HG03460 (cell line): ENCODE data around the gene PAK2.
"Not testable (repeated sequence)": the region's sequence is repeated elsewhere in the genome, so short reads cannot be mapped to it uniquely, and the experiment has no call there.

Experiments used
- ATAC-seq: cut with Tn5 transposase; IDR thresholded peaks from one replicate; pipeline ENCODE4 v1.9.1; 2021; ENCODE audit not compliant: unreplicated experiment

The PAK2 gene

GRCh38 chr3:196843435-196844110 lies 103.9 kb downstream of the PAK2 start:
- ATAC-seq, result no peak

DNA sequence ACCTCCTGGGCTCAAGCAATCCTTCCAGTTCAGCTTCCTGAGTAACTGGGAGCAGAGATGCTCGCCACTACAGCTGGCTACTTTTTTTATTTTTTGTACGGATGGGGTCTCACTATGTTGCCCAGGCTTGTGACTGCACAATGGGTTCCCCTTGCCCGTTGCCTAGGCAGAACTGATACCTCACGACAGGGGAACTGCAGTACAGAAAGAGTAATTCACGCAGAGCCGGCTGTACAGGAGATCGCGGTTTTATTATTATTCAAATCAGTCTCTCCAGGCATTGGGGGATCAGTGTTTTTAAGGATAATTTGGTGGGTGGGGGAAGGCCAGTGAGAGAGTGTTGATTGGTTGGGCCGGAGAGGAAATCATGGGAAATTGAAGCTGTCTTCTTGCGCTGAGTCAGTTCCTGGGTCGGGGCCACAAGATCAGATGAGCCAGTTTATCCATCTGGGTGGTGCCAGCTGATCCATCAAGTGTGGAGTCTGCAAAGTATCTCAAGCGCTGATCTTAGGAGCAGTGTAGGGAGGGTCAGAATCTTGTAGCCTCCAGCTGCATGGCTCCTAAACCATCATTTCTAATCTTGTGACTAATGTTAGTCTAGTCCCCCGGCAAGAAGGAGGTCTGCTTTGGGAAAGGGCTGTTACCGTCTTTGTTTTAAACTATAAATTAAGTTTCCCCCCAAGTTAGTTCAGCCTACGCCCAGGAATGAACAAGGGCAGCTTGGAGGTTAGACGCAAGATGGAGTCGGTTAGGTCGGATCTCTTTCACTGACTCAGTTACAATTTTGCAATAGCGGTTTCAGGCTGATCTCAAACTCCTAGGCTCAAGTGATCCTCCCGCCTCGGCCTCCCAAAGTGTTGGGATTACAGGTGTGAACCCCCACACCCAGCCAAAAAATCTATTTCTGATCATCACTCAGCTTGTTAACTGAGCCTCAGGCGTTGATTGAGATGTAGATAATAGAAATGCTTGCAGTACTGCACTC lies 104.9 kb downstream of the PAK2 start:
- ATAC-seq, result not testable (repeated sequence)

- not testable (repeated sequence) for ATAC-seq
Observed at GRCh38 chr3:196848375-196848774, 108.7 kb downstream of the PAK2 start.

DNA sequence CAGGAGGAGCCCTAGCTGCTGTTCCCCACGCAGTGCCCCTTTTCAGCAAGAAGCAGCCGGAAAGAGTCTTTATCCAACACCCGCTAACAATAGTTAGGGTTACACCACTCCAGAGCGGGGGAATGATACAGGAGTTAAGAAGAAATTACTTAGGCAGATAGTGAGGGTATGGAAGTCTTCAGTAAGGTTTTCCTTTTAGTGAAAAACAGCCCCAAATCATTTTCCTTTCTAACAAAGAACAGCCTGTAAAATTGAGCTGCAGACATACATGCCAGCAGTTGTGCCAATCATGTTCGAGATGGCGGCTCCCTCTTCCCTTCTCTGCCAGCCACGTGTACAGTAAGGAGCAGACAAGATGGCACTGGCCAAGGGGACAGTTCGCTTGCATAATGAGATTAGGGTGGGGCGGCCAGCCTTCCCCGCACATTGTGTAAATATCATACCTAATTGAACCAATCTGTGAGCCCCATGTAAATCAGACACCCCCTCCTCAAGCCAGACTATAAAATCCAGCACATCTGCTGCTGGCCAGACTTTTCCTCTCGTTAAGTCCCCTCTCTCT lies 109.6 kb downstream of the PAK2 start:
- no peak for ATAC-seq

- not testable (repeated sequence) for ATAC-seq
Observed at GRCh38 chr3:196863000-196863399, 123.3 kb downstream of the PAK2 start.

DNA sequence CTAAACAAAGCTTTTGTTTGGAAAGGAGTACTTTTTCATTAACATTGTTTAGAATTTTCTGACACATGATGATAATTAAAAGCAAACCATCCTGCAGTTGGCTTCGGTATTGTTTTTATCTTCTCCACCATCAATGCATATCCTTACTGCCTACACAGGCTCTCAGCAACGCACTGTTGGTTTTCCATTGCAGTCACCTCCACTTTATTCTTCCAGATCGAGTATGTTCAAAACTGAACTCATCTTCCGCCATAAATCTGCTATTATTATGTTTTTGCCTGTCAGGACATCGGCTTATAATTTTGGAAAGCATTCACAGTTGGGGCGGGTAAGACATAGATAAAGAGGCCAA lies 127.5 kb downstream of the PAK2 start:
- ATAC-seq, result no peak

DNA sequence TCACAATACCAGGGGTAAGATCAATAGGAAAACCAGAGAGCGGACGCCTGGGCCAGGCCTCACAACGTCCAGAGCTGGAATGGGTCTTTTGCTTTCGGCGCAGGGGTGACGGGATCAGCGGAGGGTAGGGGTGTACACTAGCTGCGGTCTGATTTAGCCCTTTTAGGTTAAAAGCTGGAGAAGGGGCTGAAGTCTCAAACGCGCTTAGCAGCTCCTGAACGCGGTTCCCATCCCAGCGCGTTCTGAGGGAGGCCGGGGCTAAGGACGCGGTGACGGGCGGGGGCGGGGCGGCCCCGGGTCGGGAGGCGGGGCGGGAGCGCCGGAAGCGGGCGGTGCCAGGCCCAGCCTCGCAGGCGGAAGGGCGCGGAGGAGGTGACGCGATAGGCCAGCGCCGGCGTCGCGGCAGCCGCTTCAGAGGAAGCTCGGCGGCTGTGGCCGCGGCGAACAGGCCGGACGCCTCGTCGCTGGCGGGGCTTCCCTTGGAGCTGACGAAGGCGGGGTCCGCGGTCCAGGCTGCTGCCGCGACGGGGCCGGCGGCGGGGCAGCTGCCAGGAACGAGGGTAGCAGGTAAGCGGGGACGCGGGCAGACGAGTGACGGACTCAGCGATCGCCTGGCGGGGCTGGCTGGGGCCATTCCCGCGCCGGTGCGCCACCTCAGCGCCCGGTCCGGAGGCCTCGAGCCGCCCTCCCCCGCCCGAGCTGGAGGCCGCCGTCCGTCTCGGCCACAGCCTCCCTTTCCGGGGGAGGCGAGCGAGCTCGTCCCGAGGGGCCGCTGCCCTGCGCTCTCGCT lies 128.0 kb downstream of the PAK2 start, which contains the start of gene SENP5:
SENP5 (plus strand) TSS at position 414 of the 790 bp plus-strand sequence. CDS start 17,262 bp downstream, outside the sequence.
- ATAC-seq, result peak; percentile 87

DNA sequence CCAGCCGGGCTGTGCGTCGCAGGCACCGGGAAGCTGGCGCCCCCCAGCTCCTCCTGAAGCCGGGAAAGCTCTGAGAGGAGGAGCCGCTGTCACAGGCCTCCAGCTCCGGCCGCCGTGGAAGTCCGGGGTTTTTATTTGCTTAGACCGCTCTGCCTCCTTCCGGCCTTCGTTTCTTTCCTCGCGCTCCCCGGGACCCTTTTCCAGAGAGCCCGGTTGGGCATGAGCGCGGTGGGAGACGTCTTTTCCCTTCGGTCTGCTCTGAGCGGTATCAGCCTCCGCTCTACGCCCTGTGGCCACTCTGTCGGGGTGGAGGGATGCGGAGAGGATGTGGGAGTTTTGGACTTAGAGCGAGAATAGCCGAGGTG lies 128.6 kb downstream of the PAK2 start:
- peak; percentile 34 for ATAC-seq

DNA sequence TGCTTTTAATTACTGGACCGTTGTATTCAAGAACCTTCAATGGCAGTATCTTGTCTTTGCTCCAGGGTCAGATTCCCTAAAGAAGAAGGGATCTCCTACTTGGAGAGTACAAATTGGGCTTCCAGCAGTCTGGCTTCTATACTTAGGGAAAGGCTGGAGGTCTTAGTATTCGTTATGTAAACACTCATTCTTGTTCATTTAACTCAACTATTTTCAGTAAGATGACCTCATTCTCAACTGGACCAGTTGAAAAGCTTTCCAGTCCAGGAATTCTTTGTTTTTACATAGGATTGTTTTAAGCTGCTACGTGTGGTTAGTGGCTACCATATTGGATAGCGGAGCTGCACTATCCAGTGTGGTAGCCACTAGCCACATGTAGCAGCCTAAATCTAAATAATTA lies 132.7 kb downstream of the PAK2 start:
- ATAC-seq, result no peak

DNA sequence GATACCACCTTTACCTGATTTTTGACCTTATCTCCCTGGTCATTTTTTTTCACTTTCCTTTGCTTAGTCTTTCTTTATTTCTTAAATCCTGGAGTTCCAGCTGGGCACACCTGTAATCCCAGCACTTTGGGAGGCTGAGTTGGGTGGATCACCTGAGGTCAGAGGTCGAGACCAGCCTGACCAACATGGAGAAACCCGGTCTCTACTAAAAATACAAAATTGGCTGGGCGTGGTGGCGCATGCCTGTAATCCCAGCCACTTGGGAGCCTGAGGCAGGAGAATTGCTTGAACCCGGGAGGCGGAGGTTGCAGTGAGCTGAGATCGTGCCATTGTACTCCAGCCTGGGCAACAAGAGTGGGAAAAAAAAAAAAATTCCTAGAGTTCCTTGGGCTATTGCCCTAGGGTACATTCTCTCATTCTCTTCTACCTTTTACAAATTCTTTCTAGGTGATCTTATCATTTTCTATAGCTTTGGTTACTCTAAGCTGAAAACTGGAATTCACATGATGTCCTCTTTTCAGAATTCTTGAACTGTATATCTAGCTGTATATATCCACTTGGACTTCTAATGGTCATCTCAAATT lies 134.9 kb downstream of the PAK2 start:
- ATAC-seq, result not testable (repeated sequence)

GRCh38 chr3:196875258-196875657 lies 135.6 kb downstream of the PAK2 start:
- ATAC-seq, result no peak
